Thyroid gland (tissue), 4 donors: ENCODE measurements around the gene TTC33. TPM values are rescaled to one million over a fixed set of nuclear protein-coding genes. Genes with fewer than 3 reads are reported as not detected.

Source experiments
- DNase-seq, 2 donors: peaks; one replicate each; pipeline ENCODE4 v3.0.0-alpha.2; 2019
- H3K27ac ChIP-seq, 3 donors: fragments of 200-600 bp; sonication (generic); 1 replicate in 2 of 3; 2 replicates in 1 of 3; pipeline ENCODE4 v1.5.1; 2016 to 2019; ENCODE audit warnings: mild to moderate bottlenecking in 1 of 3, moderate library complexity in 1 of 3
- H3K27me3 ChIP-seq: fragments of 200-600 bp; sonication (generic); one replicate; pipeline ENCODE4 v1.5.1; 2019
- H3K36me3 ChIP-seq, 2 donors: fragments of 200-600 bp; sonication (generic); one replicate each; pipeline ENCODE4 v1.5.1; 2016 to 2019
- H3K4me1 ChIP-seq, 2 donors: fragments of 200-600 bp; sonication (generic); one replicate each; pipeline ENCODE4 v1.5.1; 2017 to 2019
- H3K4me3 ChIP-seq, 3 donors: fragments of 200-600 bp; sonication (generic); replicated peaks in 1 of 3; 1 replicate in 2 of 3; 2 replicates in 1 of 3; pipeline ENCODE4 v1.5.1; 2016; ENCODE audit warnings: mild to moderate bottlenecking in 1 of 3
- H3K9me3 ChIP-seq: fragments of 200-600 bp; sonication (generic); one replicate; pipeline ENCODE4 v1.5.1; 2017
- CTCF ChIP-seq, 6 experiments: fragments of 200-600 bp in 3 of 6; fragments of 450-650 bp in 3 of 6; sonication (generic) in 3 of 6; IDR thresholded peaks; one replicate each; pipeline ENCODE4 v1.5.1; 2016 to 2019; ENCODE audit warnings: antibody characterized with exemption in 6 of 6, mild to moderate bottlenecking in 2 of 6, inconsistent platforms in 1 of 6, moderate library complexity in 1 of 6
- POLR2A ChIP-seq, 2 donors: fragments of 450-650 bp; IDR thresholded peaks; one replicate each; pipeline ENCODE4 v1.6.1; 2017; ENCODE audit warnings: antibody characterized with exemption in 2 of 2, mild to moderate bottlenecking in 2 of 2, moderate library complexity in 1 of 2
- WGBS, 2 donors: methylation state at CpG; one replicate each; pipeline ENCODE4 v1.1.5; 2017; 5-methylcytosine and 5-hydroxymethylcytosine counted together
- intact Hi-C: fragments of 100-400 bp; cut with DNase I; formaldehyde crosslinking; loops from one replicate; pipeline ENCODE4 v1.15.1; 2023
- total RNA-seq, 4 donors: library from RNA; depleted of rRNA; stranded (reverse); fragments of >200 nt; gene quantifications; one replicate each; pipeline ENCODE4 v1.2.3, GENCODE V29; 2016

The TTC33 gene
- total RNA-seq, 4 donors from 2014 or later: 18.7 to 35.2 (median 24.9) TPM

- Histone ChIP-seq H3K9me3 (no peaks in the 10 kb centered on the region), H3K4me3 (no peak overlapping the region), H3K4me1 (peaks cover 4 to 9% of the 10 kb centered on the region in 2 donors), H3K27ac (no peak overlapping the region), H3K27me3 (no peaks in the 10 kb centered on the region), H3K36me3 (no peaks in the 10 kb centered on the region)
- TF ChIP-seq CTCF (IDR thresholded peaks at IDR 0.05) (no peak), POLR2A (IDR thresholded peaks at IDR 0.05) (no peak)
- WGBS, 2 donors: 37 to 42% methylated on average over 4 of the region's 4 CpGs
- no peak for DNase-seq
- intact Hi-C loops: no loop called here
Measured at GRCh38 chr5:40746703-40747102, 9.1 kb downstream of the TTC33 start.

DNA sequence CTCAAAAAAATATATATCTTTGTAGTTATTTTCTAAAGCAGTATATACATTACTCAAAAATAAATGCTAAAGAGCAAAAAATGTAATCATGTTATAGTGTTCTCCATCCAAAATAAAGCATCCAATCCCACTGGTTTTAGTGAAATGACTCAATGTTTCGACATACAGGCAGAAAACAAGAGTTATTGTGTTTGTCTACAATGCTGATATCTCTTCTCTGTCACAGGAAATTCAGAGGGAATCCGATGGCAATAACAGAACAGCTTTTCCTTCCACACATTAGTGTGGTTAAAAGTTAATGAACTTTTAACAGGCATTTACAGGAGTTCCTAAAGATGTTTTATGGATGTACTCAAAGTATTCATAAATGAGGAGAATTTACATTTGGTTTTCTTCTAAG lies 12.0 kb downstream of the TTC33 start:
- Histone ChIP-seq H3K27me3 (no peaks in the 10 kb centered on the region), H3K36me3 (peaks cover 0 to 13% of the 10 kb centered on the region in 2 donors), H3K4me1 (peaks cover 4 to 7% of the 10 kb centered on the region in 2 donors), H3K9me3 (no peaks in the 10 kb centered on the region), H3K4me3 (no peak overlapping the region), H3K27ac (no peak overlapping the region)
- DNase-seq: no peak
- intact Hi-C loops: no loop called here
- 82% methylated on average over 2 of the region's 2 CpGs for WGBS, 2 donors
- TF ChIP-seq POLR2A (IDR thresholded peaks at IDR 0.05): no peak
- TF ChIP-seq CTCF (IDR thresholded peaks at IDR 0.05): no peak

DNA sequence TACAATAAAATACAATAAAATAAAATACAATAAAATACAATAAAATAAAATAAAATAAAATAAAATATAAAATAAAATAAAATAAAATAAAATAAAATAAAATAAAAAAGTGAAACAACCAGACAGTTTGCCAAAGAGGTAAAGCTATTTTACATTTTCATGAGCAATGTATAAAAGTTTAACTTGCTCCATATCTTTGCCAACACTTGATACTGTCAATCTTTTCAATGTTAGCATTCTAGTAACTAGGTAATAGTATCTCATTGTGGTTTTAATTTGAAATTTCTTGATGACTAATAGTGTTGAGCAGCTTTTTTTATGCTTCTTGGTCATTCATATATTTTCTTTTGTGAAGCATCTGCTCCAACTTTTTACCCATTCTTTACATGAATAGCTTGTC lies 17.3 kb downstream of the TTC33 start:
- H3K36me3 ChIP-seq: peaks cover 0 to 14% of the 10 kb centered on the region in 2 donors
- no peaks in the 10 kb centered on the region for H3K9me3 ChIP-seq
- no peaks in the 10 kb centered on the region for H3K27me3 ChIP-seq
- DNase-seq: no peak
- intact Hi-C loops: no loop called here
- H3K27ac ChIP-seq: no peak overlapping the region
- no peak overlapping the region for H3K4me3 ChIP-seq
- H3K4me1 ChIP-seq: peaks cover 0 to 3% of the 10 kb centered on the region in 2 donors
- TF ChIP-seq CTCF (IDR thresholded peaks at IDR 0.05) (no peak), POLR2A (IDR thresholded peaks at IDR 0.05) (no peak)

DNA sequence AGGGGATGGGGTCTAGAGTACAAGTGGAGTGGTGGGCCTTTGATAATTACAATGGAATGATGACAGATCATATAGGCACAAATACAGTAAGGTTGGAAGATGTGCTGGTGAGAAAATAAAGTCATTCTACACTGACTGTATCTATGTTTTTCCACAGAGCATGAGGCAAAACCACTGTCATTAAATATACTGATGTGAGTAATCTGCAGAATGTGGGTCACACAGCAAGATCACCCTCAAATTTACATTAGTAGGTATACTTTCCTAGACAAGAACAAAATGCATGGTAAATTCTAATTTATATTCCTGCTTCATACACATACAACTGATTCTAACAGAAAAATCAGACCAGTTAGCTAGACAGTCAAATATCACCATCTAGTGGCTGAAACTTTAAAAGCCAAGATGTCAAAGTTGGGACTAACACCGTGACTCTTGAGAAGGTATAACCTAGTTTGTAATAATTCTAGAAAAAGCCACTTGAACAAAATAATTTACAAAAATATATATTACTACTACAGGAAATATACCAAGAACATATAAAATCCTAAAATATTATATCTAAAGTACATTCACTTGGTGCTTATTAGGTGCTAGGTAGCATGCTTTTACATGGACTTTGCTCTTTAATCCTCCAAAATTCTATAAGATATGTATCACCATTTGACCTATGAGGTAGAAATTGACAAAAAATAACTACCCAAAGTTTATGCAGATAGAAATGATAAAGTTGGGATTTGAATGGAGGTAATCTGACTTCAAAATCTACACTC lies 19.5 kb downstream of the TTC33 start:
- H3K36me3 ChIP-seq: peaks cover 0 to 11% of the 10 kb centered on the region in 2 donors
- TF ChIP-seq POLR2A (IDR thresholded peaks at IDR 0.05) (no peak), CTCF (IDR thresholded peaks at IDR 0.05) (peak in 5 of 6 experiments; percentile 37 to 77 (median 61))
- no peak overlapping the region for H3K27ac ChIP-seq
- DNase-seq: no peak
- H3K4me3 ChIP-seq: no peak overlapping the region
- no peaks in the 10 kb centered on the region for H3K27me3 ChIP-seq
- no peaks in the 10 kb centered on the region for H3K9me3 ChIP-seq
- intact Hi-C loops: no loop called here
- H3K4me1 ChIP-seq: peaks cover 0 to 3% of the 10 kb centered on the region in 2 donors
- 13 to 15% methylated on average over 1 of the region's 1 CpG for WGBS, 2 donors

DNA sequence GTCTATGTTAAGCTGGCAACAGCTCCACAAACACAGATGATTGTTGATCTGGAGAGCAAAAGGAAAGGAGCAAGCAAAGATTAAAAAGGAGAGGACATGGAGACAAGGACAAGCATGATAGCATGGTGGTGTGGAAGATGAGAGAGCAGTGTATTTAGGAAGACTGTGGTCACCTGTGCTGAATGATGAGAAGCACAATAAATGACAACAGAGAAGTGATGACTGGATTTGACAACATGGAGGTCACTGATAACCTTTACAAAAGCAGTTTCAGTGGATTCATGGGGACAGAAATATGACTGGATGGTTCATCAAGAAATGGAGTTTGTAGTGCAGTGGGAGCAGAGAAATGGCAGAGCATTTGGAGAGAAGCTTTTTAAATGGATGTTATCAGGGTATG lies 20.2 kb downstream of the TTC33 start:
- Histone ChIP-seq H3K9me3 (no peaks in the 10 kb centered on the region), H3K27me3 (no peaks in the 10 kb centered on the region), H3K36me3 (peaks cover 0 to 10% of the 10 kb centered on the region in 2 donors), H3K4me1 (peaks cover 0 to 3% of the 10 kb centered on the region in 2 donors), H3K27ac (no peak overlapping the region), H3K4me3 (no peak overlapping the region)
- DNase-seq: no peak
- no peak for TF ChIP-seq CTCF (IDR thresholded peaks at IDR 0.05)
- TF ChIP-seq POLR2A (IDR thresholded peaks at IDR 0.05): no peak
- intact Hi-C loops: no loop called here
